Measurements from ENCODE around the gene SH2B3. TPM values are rescaled to one million over a fixed set of nuclear protein-coding genes. Genes with fewer than 3 reads are reported as not detected.
A peak's percentile ranks its signal among the peaks of the same experiment; 100 is the strongest.

Gene SH2B3
- total and polyA plus RNA-seq, 2 of the 13 experiments (the other 11 are each of a cell fraction or from before 2014, with no cell fraction given): 6.8 to 6.9 TPM

DNA sequence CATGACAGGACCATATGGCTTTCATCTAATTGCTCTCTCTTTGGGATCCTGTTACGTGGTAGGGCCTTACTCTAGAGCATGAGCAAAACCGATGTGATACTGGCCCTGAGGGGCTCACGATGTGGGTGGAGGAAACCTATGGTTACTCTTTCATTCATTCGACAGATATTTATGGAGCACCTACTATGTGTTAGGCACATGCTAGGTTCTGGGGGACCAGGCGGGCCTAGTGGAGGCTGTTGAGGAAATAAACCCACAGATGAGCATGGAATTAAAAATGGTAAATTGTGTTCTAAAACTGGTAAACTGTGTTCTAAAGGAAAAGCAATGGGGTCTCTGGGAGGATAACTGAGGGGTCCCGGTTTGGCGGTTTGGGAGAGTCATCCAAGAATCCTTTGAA is 14.8 kb downstream of the SH2B3 start:
- WGBS (ENCODE audit: low lambda C conversion rate): 96% methylated on average over 7 of the region's 7 CpGs
- no peak overlapping the region for H3K9ac ChIP-seq (ENCODE audit: insufficient read depth, low read depth, low read length)
- H3K79me2 ChIP-seq (ENCODE audit: insufficient read depth, low read length): peaks cover 2% of the 10 kb centered on the region
- no peak overlapping the region for H3K4me3 ChIP-seq (replicated peaks in 1 of 3; ENCODE audit: insufficient read depth in 1 of 3, low read depth in 2 of 3, low read length in 3 of 3)
- no peaks in the 10 kb centered on the region for H3K27me3 ChIP-seq (ENCODE audit: control insufficient read depth in 1 of 2, insufficient read depth in 2 of 2, low read length in 2 of 2)
- in situ Hi-C loops (cut with HindIII; ENCODE audit: extremely low pct_ligation_motif_present, low pct_unique_long_range_greater_than_20kb): no loop called here
- no peaks in the 10 kb centered on the region for H3K9me3 ChIP-seq (ENCODE audit: low read length)
- POLR2A ChIA-PET: no interaction called here
- H3K27ac ChIP-seq (ENCODE audit: extremely low read length, insufficient read depth, low read length): no peak overlapping the region
- FAIRE-seq (no peak), DNase-seq (ENCODE audit: low spot score) (no peak), ATAC-seq (no peak)
- H3K4me1 ChIP-seq (ENCODE audit: insufficient read depth, low read length): peaks cover 14% of the 10 kb centered on the region
- intact Hi-C loops (cut with micrococcal nuclease; ENCODE audit: unreplicated experiment): no loop called here
- no peak overlapping the region for H3K4me2 ChIP-seq (ENCODE audit: low read depth, low read length)
- BruUV-seq (replicated peaks): TSS peak; percentile 39
- H4K20me1 ChIP-seq (ENCODE audit: insufficient read depth, low read length): no peaks in the 10 kb centered on the region
- CTCF ChIA-PET (ENCODE audit: low intra/inter-chr PET ratio, low total read pairs): no interaction called here
- no peak for TF ChIP-seq KMT2A (CRISPR knock-in tag; IDR thresholded peaks at IDR 0.05)
- TF ChIP-seq RXRB (CRISPR knock-in tag; IDR thresholded peaks at IDR 0.05; ENCODE audit: borderline replicate concordance): no peak
- no peak for TF ChIP-seq ZNF713 (CRISPR knock-in tag; IDR thresholded peaks at IDR 0.05)
- no peak for TF ChIP-seq RFXANK (CRISPR knock-in tag; IDR thresholded peaks at IDR 0.05)
- TF ChIP-seq PHB2 (IDR thresholded peaks at IDR 0.05; ENCODE audit: partially characterized antibody): no peak
- no peak for TF ChIP-seq ZNF83 (CRISPR knock-in tag; IDR thresholded peaks at IDR 0.05; ENCODE audit: borderline replicate concordance)
- no peak for TF ChIP-seq ZNF160 (CRISPR knock-in tag; IDR thresholded peaks at IDR 0.05)
- no peak for TF ChIP-seq RBAK (CRISPR knock-in tag; IDR thresholded peaks at IDR 0.05)
- TF ChIP-seq, protein P1, sequence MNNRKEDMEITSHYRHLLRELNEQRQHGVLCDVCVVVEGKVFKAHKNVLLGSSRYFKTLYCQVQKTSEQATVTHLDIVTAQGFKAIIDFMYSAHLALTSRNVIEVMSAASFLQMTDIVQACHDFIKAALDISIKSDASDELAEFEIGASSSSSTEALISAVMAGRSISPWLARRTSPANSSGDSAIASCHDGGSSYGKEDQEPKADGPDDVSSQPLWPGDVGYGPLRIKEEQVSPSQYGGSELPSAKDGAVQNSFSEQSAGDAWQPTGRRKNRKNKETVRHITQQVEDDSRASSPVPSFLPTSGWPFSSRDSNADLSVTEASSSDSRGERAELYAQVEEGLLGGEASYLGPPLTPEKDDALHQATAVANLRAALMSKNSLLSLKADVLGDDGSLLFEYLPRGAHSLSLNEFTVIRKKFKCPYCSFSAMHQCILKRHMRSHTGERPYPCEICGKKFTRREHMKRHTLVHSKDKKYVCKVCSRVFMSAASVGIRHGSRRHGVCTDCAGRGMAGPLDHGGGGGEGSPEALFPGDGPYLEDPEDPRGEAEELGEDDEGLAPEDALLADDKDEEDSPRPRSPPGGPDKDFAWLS (CRISPR knock-in tag; IDR thresholded peaks at IDR 0.05; ENCODE audit: borderline replicate concordance): no peak
- no peak for TF ChIP-seq PHF5A (CRISPR knock-in tag; IDR thresholded peaks at IDR 0.05; ENCODE audit: low read depth, unreplicated experiment)
- TF ChIP-seq KDM6A (CRISPR knock-in tag; IDR thresholded peaks at IDR 0.05; ENCODE audit: low read depth): no peak
- no peak for TF ChIP-seq NR2F2 (IDR thresholded peaks at IDR 0.05; ENCODE audit: borderline replicate concordance, low read depth)
- TF ChIP-seq TGIF2 (CRISPR knock-in tag; IDR thresholded peaks at IDR 0.05): no peak
- TF ChIP-seq MATR3 (CRISPR knock-in tag; IDR thresholded peaks at IDR 0.05): no peak
- TF ChIP-seq NR2F6 (IDR thresholded peaks at IDR 0.05): no peak
- no peak for TF ChIP-seq NR2F6 (CRISPR knock-in tag; IDR thresholded peaks at IDR 0.05)
- TF ChIP-seq ARID2 (CRISPR knock-in tag; IDR thresholded peaks at IDR 0.05; ENCODE audit: borderline replicate concordance): no peak
- TF ChIP-seq, protein P2, sequence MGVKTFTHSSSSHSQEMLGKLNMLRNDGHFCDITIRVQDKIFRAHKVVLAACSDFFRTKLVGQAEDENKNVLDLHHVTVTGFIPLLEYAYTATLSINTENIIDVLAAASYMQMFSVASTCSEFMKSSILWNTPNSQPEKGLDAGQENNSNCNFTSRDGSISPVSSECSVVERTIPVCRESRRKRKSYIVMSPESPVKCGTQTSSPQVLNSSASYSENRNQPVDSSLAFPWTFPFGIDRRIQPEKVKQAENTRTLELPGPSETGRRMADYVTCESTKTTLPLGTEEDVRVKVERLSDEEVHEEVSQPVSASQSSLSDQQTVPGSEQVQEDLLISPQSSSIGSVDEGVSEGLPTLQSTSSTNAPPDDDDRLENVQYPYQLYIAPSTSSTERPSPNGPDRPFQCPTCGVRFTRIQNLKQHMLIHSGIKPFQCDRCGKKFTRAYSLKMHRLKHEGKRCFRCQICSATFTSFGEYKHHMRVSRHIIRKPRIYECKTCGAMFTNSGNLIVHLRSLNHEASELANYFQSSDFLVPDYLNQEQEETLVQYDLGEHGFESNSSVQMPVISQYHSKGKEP (CRISPR knock-in tag; IDR thresholded peaks at IDR 0.05): no peak
- H3K36me3 ChIP-seq (replicated peaks in 1 of 2; ENCODE audit: control insufficient read depth in 1 of 2, insufficient read depth in 2 of 2, low read length in 2 of 2): peaks cover 2 to 42% of the 10 kb centered on the region in 2 experiments; a peak in 3 of 5 replicates
- H2AFZ ChIP-seq (ENCODE audit: low read length): no peak overlapping the region

Measured in HepG2 (cell line).